GM18505 (cell line): ENCODE measurements around the gene DNAJA4.

Source experiments
- ATAC-seq: cut with Tn5 transposase; IDR thresholded peaks from one replicate; pipeline ENCODE4 v1.9.1; 2021; ENCODE audit not compliant: unreplicated experiment
- POLR2A ChIP-seq: IDR thresholded peaks from 4 replicates; pipeline ENCODE4 v1.6.1; 2011; ENCODE audit warnings: borderline replicate concordance; ENCODE audit not compliant: insufficient read depth, insufficient read length; ENCODE audit errors: extremely low read depth

Gene DNAJA4

DNA sequence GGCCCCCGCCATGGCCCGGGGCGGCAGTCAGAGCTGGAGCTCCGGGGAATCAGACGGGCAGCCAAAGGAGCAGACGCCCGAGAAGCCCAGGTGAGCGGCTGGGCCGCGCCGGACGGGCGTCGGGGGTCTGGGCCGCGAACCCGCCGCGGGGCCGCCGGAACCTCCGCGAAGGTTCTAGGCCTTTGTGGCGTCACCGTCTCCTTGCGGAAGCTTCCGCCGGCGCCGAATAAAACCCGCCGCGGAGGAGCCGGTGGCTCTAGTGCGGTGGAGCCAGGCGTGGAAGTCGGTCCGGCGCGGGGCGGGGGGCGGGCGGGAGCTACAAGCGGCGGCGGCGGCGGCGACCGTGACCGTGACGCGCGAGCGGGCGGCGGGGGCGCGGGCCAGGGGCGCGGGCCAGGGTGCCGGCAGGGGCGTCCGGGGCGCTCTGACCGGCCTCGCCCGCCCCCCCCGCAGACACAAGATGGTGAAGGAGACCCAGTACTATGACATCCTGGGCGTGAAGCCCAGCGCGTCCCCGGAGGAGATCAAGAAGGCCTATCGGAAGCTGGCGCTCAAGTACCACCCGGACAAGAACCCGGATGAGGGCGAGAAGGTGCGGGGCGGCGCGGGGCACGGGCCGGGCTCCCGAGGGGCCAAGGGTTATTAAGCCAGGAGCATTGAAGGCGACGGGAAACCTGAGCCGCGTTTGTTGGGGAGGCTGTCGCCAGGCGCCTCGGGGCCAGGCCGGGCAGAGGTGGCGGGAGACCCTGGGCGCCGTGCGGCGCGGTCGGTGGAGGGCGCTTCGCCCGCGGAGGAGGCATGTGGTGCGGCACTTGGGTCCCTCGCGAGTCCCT, at the start of gene DNAJA4:
Gene DNAJA4 (plus strand): TSS at position 259 of the 833 bp plus-strand sequence. CDS start 202 bp downstream, at position 461.
- no peak for TF ChIP-seq POLR2A
- no peak for ATAC-seq

DNA sequence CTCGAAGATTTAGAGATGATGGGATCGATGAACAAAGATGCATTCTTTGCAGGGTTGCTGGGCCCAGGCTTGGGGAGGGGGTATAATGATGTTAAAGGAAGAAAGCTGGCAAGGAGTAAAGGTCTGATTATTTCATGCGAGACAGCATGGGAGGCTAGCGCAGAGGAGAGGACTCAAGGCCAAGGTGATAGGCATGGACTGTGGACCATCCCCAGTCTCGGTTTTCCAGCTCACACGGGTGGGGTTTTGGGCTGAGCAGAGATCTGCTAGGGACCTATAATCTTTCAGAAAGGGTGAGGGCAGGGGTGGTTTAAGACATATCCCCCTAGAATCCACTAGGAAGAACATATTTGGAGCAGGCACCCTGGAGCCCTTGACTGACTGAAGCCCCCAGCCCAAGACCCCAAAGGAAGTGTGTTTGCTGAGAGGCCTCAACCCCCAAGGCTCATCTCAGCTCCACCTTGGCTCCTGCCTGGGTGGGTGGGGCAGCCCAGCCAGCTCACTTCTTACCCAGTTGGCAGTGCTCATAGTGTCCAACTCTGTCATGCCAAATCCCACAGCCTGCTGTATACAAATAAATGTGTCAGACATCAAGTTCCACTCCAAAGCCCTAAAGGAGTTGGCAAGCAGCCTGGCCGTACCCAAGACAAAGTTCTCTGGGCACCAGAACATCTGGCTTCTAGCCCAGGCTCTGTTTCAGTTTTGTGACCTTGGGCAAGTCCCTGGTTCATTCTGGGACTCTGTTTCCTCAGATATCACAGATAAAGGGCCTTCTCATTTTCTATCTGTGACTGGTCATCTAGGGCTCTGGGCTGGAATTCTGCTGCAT, 47.9 kb upstream of the DNAJA4 start:
- no peak for ATAC-seq
- TF ChIP-seq POLR2A = no peak

DNA sequence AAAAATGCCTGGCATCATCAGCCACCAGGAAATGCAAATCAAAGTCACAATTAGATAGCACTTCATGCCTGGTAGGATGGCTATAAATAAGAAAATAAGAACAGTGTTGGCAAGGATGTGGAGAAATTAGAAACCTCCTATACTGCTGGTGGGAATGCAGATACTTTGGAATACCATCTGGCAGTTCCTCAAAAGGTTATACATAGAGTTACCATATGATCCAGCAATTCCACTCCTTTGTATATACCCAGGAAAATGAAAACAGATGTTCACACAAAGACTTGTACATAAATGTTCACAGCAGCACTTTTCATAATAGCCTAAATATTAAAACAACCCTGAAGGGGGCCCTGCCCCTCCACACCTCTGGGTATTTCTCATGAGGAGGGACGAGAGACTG, 43.6 kb upstream of the DNAJA4 start:
- no peak for TF ChIP-seq POLR2A
- ATAC-seq = no peak

GRCh38 chr15:78222745-78223395, 41.5 kb upstream of the DNAJA4 start:
- ATAC-seq = no peak

GRCh38 chr15:78223396-78224022, 40.9 kb upstream of the DNAJA4 start:
- TF ChIP-seq POLR2A = no peak

More at GRCh38 chr15:78222745-78223395, 41.5 kb upstream of the DNAJA4 start:
- TF ChIP-seq POLR2A = no peak

DNA sequence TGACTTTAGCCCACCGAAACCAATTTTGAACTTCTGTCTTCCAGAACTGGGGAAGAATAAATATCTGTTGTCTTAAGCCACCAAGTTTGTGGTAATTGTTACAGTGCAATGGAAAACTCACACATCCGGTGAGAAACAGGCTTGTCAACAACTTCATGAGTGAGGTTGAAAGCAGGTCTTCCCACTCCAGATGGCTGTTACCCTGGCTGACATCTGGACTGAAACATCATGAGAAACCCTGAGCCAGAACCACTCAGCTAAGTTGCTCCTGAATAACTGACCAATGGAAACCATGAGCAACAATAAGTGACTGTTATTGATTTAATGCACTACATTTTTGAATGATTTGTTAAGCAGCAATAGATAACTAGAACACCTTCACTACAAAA, 40.3 kb upstream of the DNAJA4 start:
- no peak for ATAC-seq
- TF ChIP-seq POLR2A = no peak

More at GRCh38 chr15:78223396-78224022, 40.9 kb upstream of the DNAJA4 start:
- ATAC-seq = no peak

GRCh38 chr15:78225783-78226541, 38.4 kb upstream of the DNAJA4 start:
- ATAC-seq = no peak
- TF ChIP-seq POLR2A = no peak

DNA sequence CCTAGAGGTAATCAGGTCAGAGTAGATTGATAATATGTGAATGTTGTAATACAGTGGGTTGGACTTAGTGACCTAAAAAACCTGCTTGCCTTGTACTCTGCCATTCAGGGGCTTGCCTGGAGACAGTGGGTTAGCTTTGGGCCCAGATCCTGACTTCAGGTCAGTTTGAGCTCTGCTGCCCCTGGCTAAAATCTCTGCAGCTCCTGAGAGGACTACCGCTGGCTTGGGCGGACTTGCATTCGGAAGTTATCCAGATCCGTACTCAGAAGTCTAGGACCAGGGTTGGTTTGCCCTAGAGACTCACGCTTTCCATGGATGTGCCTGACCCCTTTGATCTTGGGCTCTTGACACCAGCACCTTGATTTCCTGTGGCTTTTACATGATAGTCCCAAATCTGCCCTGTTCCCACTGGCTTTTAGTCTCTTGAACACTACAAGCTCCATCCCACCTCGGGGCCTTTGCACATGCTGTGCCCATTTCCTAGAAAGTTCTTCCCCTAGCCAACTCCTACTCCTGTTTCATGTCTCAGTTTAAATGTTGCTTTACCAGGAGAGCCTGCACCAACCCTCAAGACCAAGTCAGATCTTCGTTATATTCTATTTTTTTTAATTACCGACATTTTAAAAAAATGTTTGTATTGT, 35.9 kb upstream of the DNAJA4 start:
- ATAC-seq = no peak
- TF ChIP-seq POLR2A = no peak

GRCh38 chr15:78229431-78230406, 34.6 kb upstream of the DNAJA4 start:
- ATAC-seq = no peak
- no peak for TF ChIP-seq POLR2A

- ATAC-seq = no peak
Measured at GRCh38 chr15:78232951-78233350, 31.4 kb upstream of the DNAJA4 start.

DNA sequence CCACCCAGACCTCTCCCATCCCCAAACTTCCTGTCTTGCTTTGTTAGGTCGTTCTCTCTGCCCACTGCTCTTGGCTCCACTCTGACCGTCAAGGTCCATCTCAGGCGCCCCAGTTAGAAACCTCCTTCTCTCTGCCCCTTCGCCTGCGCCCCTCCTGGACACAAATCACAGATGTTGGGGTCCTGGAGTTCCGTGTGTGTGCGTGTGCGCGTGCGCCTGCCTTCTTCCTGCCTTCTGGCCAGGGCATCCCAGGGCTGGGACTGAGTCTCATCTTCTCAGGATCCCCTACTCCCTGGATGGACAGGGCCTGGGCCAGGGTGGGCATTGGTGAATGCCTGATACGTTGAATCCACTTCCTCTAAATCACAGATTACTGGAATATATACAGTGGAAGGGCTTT, 30.9 kb upstream of the DNAJA4 start:
- no peak for TF ChIP-seq POLR2A
- no peak for ATAC-seq

More at GRCh38 chr15:78232951-78233350, 31.4 kb upstream of the DNAJA4 start:
- TF ChIP-seq POLR2A = no peak
